ENCODE results near the gene PIK3CA.
"Not testable (repeated sequence)": the region's sequence is repeated elsewhere in the genome, so short reads cannot be mapped to it uniquely, and the experiment has no call there.

GRCh38 chr3:179132191-179132890 lies 15.8 kb upstream of the PIK3CA start:
- TF ChIP-seq CTCF (IDR thresholded peaks at IDR 0.05; ENCODE audit: low read length); EZH2phosphoT487 (IDR thresholded peaks at IDR 0.05; ENCODE audit: low read length); EZH2 (optimal IDR thresholded peaks at IDR 0.05; ENCODE audit: low read depth, low read length): not testable (repeated sequence)
